OCI-LY1 (cell line): ENCODE results near the gene APOC3.

Experiments used
- H2AFZ ChIP-seq: fragments of 200-600 bp; sonication (generic), shearing (Covaris generic); 2 replicates; pipeline ENCODE4 v1.6.0; 2014; ENCODE audit warnings: antibody characterized with exemption, mild to moderate bottlenecking, low read length
- H3F3A ChIP-seq: fragments of 200-600 bp; sonication (generic), shearing (Covaris generic); 2 replicates; pipeline ENCODE4 v1.6.0; 2014; ENCODE audit warnings: mild to moderate bottlenecking, antibody characterized with exemption, low read length, moderate library complexity; ENCODE audit not compliant: insufficient read depth
- H3K27ac ChIP-seq: fragments of 200-600 bp; sonication (generic); 2 replicates; pipeline ENCODE4 v1.5.1; 2014; ENCODE audit warnings: low read length, mixed run types, mild to moderate bottlenecking, low read depth; ENCODE audit not compliant: poor library complexity, severe bottlenecking
- H3K27me3 ChIP-seq: fragments of 200-600 bp; sonication (generic); 2 replicates; pipeline ENCODE4 v1.6.0; 2014; ENCODE audit warnings: antibody characterized with exemption, mild to moderate bottlenecking, low read length, moderate library complexity; ENCODE audit not compliant: insufficient read depth
- H3K36me3 ChIP-seq: fragments of 200-600 bp; sonication (generic); 2 replicates; pipeline ENCODE4 v1.6.1; 2014; ENCODE audit warnings: mild to moderate bottlenecking, antibody characterized with exemption, low read length, moderate library complexity, mixed read lengths; ENCODE audit not compliant: insufficient read depth
- H3K4me1 ChIP-seq: fragments of 200-600 bp; sonication (generic); 2 replicates; pipeline ENCODE4 v1.5.1; 2014; ENCODE audit warnings: mild to moderate bottlenecking, low read length, moderate library complexity; ENCODE audit not compliant: insufficient read depth, severe bottlenecking
- H3K4me2 ChIP-seq: fragments of 200-600 bp; sonication (generic), shearing (Covaris generic); 2 replicates; pipeline ENCODE4 v1.6.1; 2014; ENCODE audit warnings: low read length
- H3K4me3 ChIP-seq: fragments of 200-600 bp; sonication (generic); 2 replicates; pipeline ENCODE4 v1.5.1; 2014; ENCODE audit warnings: low read length, low read depth, mild to moderate bottlenecking, mixed read lengths; ENCODE audit not compliant: poor library complexity, severe bottlenecking
- H3K79me2 ChIP-seq: fragments of 200-600 bp; shearing (Covaris generic); 2 replicates; pipeline ENCODE4 v1.6.1; 2016; ENCODE audit warnings: mixed run types, low read length, mixed read lengths; ENCODE audit not compliant: insufficient read depth
- H3K9ac ChIP-seq: fragments of 200-600 bp; sonication (generic), shearing (Covaris generic); 2 replicates; pipeline ENCODE4 v1.6.1; 2014; ENCODE audit warnings: mild to moderate bottlenecking, low read length, mixed read lengths
- H3K9me2 ChIP-seq: fragments of 200-600 bp; sonication (generic), shearing (Covaris generic); 2 replicates; pipeline ENCODE4 v1.6.1; 2014; ENCODE audit warnings: low read depth, mild to moderate bottlenecking, low read length, mixed read lengths
- H3K9me3 ChIP-seq: fragments of 200-600 bp; shearing (Covaris generic); 2 replicates; pipeline ENCODE4 v1.6.1; 2014; ENCODE audit warnings: low read length, mixed read lengths
- H4K20me1 ChIP-seq: fragments of 200-600 bp; sonication (generic), shearing (Covaris generic); 2 replicates; pipeline ENCODE4 v1.6.0; 2016; ENCODE audit warnings: mild to moderate bottlenecking, low read length; ENCODE audit not compliant: insufficient read depth
- CTCF ChIP-seq: fragments of 200-600 bp; sonication (generic), shearing (Covaris generic); IDR thresholded peaks from 2 replicates; pipeline ENCODE4 v1.5.1; 2017; ENCODE audit warnings: mild to moderate bottlenecking, antibody characterized with exemption, low read length, moderate library complexity, mixed read lengths
- EZH2 ChIP-seq: fragments of 200-600 bp; sonication (generic), shearing (Covaris generic); IDR thresholded peaks from 2 replicates; pipeline ENCODE4 v1.8.0; 2017; ENCODE audit warnings: borderline replicate concordance, mixed run types, mild to moderate bottlenecking, antibody characterized with exemption, low read length, moderate library complexity, mixed read lengths

The APOC3 gene

GRCh38 chr11:116826751-116827431 lies 2.8 kb upstream of the APOC3 start:
- H3K9ac ChIP-seq, result no peak overlapping the region
- no peaks in the 10 kb centered on the region for H3K36me3 ChIP-seq
- H3K79me2 ChIP-seq, result no peaks in the 10 kb centered on the region
- H3K4me1 ChIP-seq, result no peaks in the 10 kb centered on the region
- no peaks in the 10 kb centered on the region for H3F3A ChIP-seq
- H3K9me2 ChIP-seq, result no peaks in the 10 kb centered on the region
- no peak overlapping the region for H2AFZ ChIP-seq
- H3K9me3 ChIP-seq, result no peaks in the 10 kb centered on the region
- no peaks in the 10 kb centered on the region for H3K27me3 ChIP-seq
- H3K4me2 ChIP-seq, result no peak overlapping the region
- no peak for TF ChIP-seq EZH2
- no peak for TF ChIP-seq CTCF
- H4K20me1 ChIP-seq, result no peaks in the 10 kb centered on the region
- H3K27ac ChIP-seq, result no peak overlapping the region
- H3K4me3 ChIP-seq, result no peak overlapping the region

GRCh38 chr11:116827461-116827860 lies 2.2 kb upstream of the APOC3 start:
- no peaks in the 10 kb centered on the region for H3K27me3 ChIP-seq
- no peak overlapping the region for H3K4me2 ChIP-seq
- H3K4me1 ChIP-seq, result no peaks in the 10 kb centered on the region
- no peak overlapping the region for H3K27ac ChIP-seq
- H3K36me3 ChIP-seq, result no peaks in the 10 kb centered on the region
- H4K20me1 ChIP-seq, result no peaks in the 10 kb centered on the region
- no peaks in the 10 kb centered on the region for H3K9me2 ChIP-seq
- H3K4me3 ChIP-seq, result no peak overlapping the region
- no peak overlapping the region for H2AFZ ChIP-seq
- no peak overlapping the region for H3K9ac ChIP-seq
- no peaks in the 10 kb centered on the region for H3K79me2 ChIP-seq
- H3K9me3 ChIP-seq, result no peaks in the 10 kb centered on the region
- H3F3A ChIP-seq, result no peaks in the 10 kb centered on the region
- TF ChIP-seq CTCF (no peak), EZH2 (no peak)

- Histone ChIP-seq H3K4me3 (no peak overlapping the region), H3K9me2 (no peaks in the 10 kb centered on the region), H2AFZ (no peak overlapping the region), H3K4me1 (no peaks in the 10 kb centered on the region), H4K20me1 (no peaks in the 10 kb centered on the region), H3K27ac (no peak overlapping the region), H3K9me3 (no peaks in the 10 kb centered on the region), H3K79me2 (no peaks in the 10 kb centered on the region), H3F3A (no peaks in the 10 kb centered on the region), H3K9ac (no peak overlapping the region), H3K4me2 (no peak overlapping the region), H3K27me3 (no peaks in the 10 kb centered on the region), H3K36me3 (no peaks in the 10 kb centered on the region)
- no peak for TF ChIP-seq CTCF
- TF ChIP-seq EZH2, result no peak
Measured at GRCh38 chr11:116828632-116829524, 829 bp upstream of the APOC3 start.
